Testis (tissue), 3 donors: ENCODE data around the gene TMEM120A. TPM values are rescaled to one million over a fixed set of nuclear protein-coding genes. Genes with fewer than 3 reads are reported as not detected.

ENCODE experiments used
- DNase-seq: peaks from one replicate; pipeline ENCODE4 v3.0.0-alpha.2; 2019
- H3K27ac ChIP-seq, 2 donors: fragments of 200-600 bp; sonication (generic); one replicate each; pipeline ENCODE4 v1.5.1; 2019
- H3K27me3 ChIP-seq: fragments of 200-600 bp; sonication (generic); one replicate; pipeline ENCODE4 v1.5.1; 2019
- H3K36me3 ChIP-seq: fragments of 200-600 bp; sonication (generic); one replicate; pipeline ENCODE4 v1.5.1; 2017; ENCODE audit warnings: low read depth; ENCODE audit errors: missing control alignments
- H3K4me1 ChIP-seq: fragments of 200-600 bp; sonication (generic); one replicate; pipeline ENCODE4 v1.5.1; 2019
- H3K4me3 ChIP-seq, 2 donors: fragments of 200-600 bp; sonication (generic); one replicate each; pipeline ENCODE4 v1.5.1; 2017 to 2019
- H3K9me3 ChIP-seq: fragments of 200-600 bp; sonication (generic); one replicate; pipeline ENCODE4 v1.5.1; 2017
- CTCF ChIP-seq, 3 experiments: fragments of 450-650 bp in 2 of 3; fragments of 200-600 bp in 1 of 3; sonication (generic) in 1 of 3; IDR thresholded peaks; one replicate each; pipeline ENCODE4 v1.5.1; 2016 to 2019; ENCODE audit warnings: antibody characterized with exemption in 3 of 3, mild to moderate bottlenecking in 2 of 3, moderate library complexity in 1 of 3
- POLR2A ChIP-seq: fragments of 450-650 bp; IDR thresholded peaks from one replicate; pipeline ENCODE4 v1.6.1; 2017; ENCODE audit warnings: antibody characterized with exemption, mild to moderate bottlenecking, moderate library complexity
- WGBS, 2 donors: methylation state at CpG; one replicate each; pipeline ENCODE4 v1.1.5; 2018; 5-methylcytosine and 5-hydroxymethylcytosine counted together
- intact Hi-C: fragments of 100-400 bp; cut with DNase I; formaldehyde crosslinking; loops from one replicate; pipeline ENCODE4 v1.15.1; 2023; ENCODE audit warnings: low total_unique reads
- polyA plus RNA-seq: library from polyadenylated mRNA; stranded (reverse); fragments of 350-450 nt; fragmentation: Illumina TruSeq; extraction: RNeasy Lipid Tissue Mini Kit (QIAGEN cat#74804); gene quantifications from one replicate; pipeline ENCODE4 v1.2.3, GENCODE V29; 2014; ENCODE audit warnings: low read depth, low replicate concordance; ENCODE audit not compliant: insufficient read depth
- total RNA-seq, 2 donors: library from RNA; depleted of rRNA; stranded (reverse); fragments of >200 nt; gene quantifications; one replicate each; pipeline ENCODE4 v1.2.3, GENCODE V29; 2016

The TMEM120A gene
- total and polyA plus RNA-seq, 3 donors from 2014 or later, result 85.9 to 270 (median 150) TPM

DNA sequence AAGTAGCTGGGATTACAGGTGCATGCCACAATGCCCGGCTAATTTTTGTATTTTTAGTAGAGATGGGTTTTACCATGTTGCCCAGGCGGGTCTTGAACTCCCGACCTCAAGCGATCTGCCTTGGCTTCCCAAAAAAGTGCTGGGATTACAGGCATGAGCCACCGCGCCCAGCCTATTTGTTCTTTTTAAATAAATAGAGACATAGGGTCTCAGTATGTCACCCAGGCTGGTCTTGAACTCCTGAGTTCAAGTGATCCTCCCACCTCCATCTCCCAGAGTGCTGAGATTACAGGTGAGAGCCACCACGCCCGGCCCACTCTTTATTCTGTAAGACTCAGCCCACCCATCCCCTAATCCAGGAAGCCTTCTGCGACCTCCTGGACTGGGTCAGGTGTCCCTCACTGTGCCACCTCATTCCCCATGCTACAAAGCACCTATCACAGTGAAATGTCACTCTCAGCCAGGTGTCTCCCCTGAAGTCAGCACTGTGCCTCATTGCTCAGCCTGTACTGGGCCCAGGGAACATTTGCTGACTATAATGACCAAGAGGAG, 2.8 kb downstream of the TMEM120A start:
- TF ChIP-seq POLR2A, result no peak
- no peak for TF ChIP-seq CTCF (IDR thresholded peaks at IDR 0.05)
- Histone ChIP-seq H3K4me3 (no peak overlapping the region), H3K4me1 (peaks cover 48% of the 10 kb centered on the region), H3K36me3 (no peaks in the 10 kb centered on the region), H3K27ac (peak overlapping the region; percentile 92 to 93), H3K27me3 (no peaks in the 10 kb centered on the region), H3K9me3 (no peaks in the 10 kb centered on the region)
- intact Hi-C loops, result no loop called here
- DNase-seq, result no peak
- 92 to 95% methylated on average over 9 of the region's 9 CpGs for WGBS, 2 donors

DNA sequence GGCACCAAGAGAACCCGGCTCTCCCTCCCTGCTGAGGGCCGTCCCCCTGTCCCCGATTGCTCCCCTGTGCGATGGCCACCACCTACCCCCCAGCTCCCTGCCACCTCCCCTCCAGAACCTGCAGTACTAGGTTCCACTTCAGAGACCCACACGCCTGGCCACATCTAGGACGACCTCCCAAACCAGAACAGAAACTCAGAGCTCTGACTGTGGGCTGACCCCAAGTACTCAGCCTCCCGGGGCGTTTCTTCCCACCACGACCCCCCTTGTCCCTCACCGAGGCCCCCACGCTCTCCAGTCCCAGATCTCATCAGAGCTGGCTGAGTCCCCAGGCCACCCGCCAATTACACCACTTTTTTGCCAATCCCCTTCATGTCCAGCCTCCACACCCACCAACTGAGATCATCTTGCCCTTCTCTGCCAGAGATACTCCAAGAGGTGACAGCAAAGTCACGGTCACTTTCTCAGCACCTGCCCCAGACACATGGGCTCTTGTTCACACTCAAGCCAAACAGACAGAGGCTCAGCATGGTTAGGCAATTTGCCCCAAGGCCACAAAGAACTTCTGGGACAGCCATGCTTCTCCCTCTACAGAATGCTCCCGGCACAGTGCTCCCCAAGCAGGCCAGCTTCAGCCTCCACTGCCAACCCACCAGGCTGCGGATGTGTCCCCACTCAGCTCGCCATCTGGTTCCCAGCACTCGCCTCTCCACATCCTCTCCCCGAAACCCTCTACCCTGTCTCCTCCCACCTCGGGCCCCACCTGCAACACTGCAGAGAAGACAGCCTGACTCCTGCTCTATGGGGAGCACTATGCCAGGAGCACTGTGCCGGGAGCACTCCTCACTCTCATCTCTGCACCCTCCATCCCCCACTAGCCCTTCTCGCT, 4.7 kb downstream of the TMEM120A start:
- peak; percentile 73 for DNase-seq
- TF ChIP-seq CTCF (IDR thresholded peaks at IDR 0.05), result no peak
- no peak for TF ChIP-seq POLR2A
- Histone ChIP-seq H3K9me3 (no peaks in the 10 kb centered on the region), H3K27ac (peak overlapping the region; percentile 52 to 77), H3K4me3 (no peak overlapping the region), H3K36me3 (no peaks in the 10 kb centered on the region), H3K27me3 (no peaks in the 10 kb centered on the region), H3K4me1 (peaks cover 52% of the 10 kb centered on the region)
- 43 to 61% methylated on average over 17 to 21 of the region's 21 CpGs for WGBS, 2 donors
- intact Hi-C loops, result no loop called here

DNA sequence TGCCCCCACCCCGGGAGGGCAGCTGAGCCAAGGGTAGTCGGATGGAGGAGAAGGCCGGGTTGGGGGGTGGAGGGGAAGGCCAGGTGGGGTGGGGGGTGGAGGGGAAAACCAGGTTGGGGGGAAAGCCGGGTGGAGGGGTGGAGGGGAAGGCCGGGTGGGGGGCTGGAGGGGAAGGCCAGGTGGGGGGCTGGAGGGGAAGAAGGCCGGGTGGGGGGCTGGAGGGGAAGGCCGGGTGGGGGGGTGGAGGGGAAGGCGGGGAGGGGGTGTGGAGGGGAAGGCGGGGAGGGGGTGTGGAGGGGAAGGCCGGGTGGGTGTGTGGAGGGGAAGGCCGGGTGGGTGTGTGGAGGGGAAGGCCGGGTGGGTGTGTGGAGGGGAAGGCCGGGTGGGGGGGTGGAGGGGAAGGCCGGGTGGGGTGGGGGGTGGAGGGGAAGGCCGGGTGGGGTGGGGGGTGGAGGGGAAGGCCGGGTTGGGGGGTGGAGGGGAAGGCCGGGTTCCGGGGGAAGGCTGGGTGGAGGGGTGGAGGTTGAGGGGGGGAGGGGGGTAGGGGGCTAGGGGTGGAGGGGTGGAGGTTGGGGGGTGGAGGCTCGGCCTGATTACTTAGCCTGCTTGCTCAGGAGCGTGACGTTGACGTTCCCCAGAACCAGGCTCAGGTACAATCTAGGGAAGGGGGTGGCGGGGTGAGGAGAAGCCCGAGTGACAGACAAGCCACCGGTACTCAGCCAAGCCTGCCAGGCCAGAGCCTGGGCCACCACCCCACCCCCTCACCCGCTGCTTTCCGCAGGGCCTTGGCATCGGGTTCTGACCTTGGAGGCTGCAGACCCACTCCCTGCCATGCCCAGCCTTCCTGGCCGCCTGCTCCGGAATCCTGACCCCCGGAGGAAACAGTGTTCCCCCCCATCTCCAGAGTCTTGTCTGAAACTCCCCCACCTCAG, 5.6 kb downstream of the TMEM120A start:
- no peaks in the 10 kb centered on the region for H3K27me3 ChIP-seq
- no peak overlapping the region for H3K4me3 ChIP-seq
- peak overlapping the region; percentile 52 to 77 for H3K27ac ChIP-seq
- peaks cover 52% of the 10 kb centered on the region for H3K4me1 ChIP-seq
- no peaks in the 10 kb centered on the region for H3K36me3 ChIP-seq
- no peak for DNase-seq
- intact Hi-C loops, result no loop called here
- H3K9me3 ChIP-seq, result no peaks in the 10 kb centered on the region
- TF ChIP-seq CTCF (IDR thresholded peaks at IDR 0.05) (no peak), POLR2A (no peak)
- WGBS, 2 donors, result 47 to 53% methylated on average over 10 to 16 of the region's 31 CpGs

DNA sequence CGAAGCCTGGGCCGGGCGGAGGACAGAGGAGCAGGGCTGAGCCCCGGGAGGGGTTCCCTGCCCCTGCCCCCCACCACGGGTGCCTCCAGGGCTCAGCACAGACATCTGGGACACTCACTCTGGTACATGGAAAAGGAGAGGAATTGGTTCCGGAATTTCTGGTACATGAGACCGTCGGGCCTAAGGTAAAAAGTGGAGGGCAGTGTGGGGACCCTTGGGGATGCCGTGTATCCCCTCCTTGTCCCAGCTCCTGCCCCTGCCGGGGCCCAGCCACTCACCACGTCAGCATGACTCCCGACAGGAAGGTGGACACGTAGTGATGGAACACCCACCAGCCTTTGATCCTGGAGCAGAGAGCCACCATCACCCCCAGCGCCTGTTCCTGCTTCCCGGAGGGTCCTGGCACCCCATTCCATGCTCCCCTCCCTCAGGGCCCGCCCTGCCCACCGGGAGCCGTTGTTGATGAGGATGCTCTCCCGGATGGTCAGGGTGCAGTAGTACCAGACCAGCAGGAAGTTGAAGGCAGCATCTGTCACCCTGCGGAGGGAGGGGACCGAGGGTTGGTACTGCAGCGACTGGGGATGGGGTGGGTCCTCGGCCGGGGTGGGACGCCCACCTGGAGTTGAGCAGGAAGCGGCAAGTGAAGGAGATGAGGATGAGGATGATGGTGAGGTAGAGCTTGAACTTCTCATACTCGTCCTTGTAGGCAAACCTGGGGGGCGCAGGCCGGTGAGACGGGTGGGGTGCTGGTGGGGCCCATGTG, 6.4 kb downstream of the TMEM120A start:
- no peak overlapping the region for H3K27ac ChIP-seq
- WGBS, 2 donors, result 85 to 88% methylated on average over 29 to 30 of the region's 30 CpGs
- H3K27me3 ChIP-seq, result no peaks in the 10 kb centered on the region
- H3K4me3 ChIP-seq, result no peak overlapping the region
- DNase-seq, result no peak
- intact Hi-C loops, result no loop called here
- no peaks in the 10 kb centered on the region for H3K36me3 ChIP-seq
- peaks cover 45% of the 10 kb centered on the region for H3K4me1 ChIP-seq
- no peaks in the 10 kb centered on the region for H3K9me3 ChIP-seq
- TF ChIP-seq CTCF (IDR thresholded peaks at IDR 0.05), result no peak
- TF ChIP-seq POLR2A, result no peak
